Measurements from ENCODE around the gene MYLK. TPM values are rescaled to one million over a fixed set of nuclear protein-coding genes. Genes with fewer than 3 reads are reported as not detected.

Gene MYLK
- total and polyA plus RNA-seq, 2 of the 4 experiments (the other 2 are of a cell fraction) = 299 to 484 TPM

DNA sequence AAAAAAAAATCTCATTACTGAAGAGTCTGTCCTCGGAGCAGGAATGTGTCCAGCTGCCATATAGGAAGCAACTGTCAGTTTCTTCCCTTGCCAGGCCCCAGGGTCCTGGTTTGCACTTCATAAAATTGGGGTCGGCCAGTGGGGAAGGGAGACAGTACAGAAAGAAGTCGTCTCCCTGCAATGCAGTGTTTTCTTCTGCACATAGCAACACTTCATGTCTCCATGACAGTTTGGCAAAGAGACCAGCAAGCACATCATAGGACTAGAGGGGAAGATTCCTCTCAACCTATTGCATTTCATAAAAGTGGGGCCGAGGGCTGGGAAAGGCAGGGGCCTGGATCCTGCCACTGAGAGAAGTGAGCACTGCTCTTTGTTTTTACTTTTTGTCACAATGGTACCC, 161.1 kb downstream of the MYLK start:
- H3K56ac ChIP-seq (ENCODE audit: extremely low read depth, insufficient read depth, low read length) = peak overlapping the region; percentile 6; the same call in 1 of the 2 replicates
- H2BK120ac ChIP-seq (ENCODE audit: low read depth, low read length) = peak overlapping the region; percentile 92
- H2BK20ac ChIP-seq (ENCODE audit: low read depth, low read length) = peak overlapping the region; percentile 80
- no peak overlapping the region for H2AFZ ChIP-seq (replicated peaks; ENCODE audit: low read length, poor library complexity)
- dilution Hi-C loops (cut with HindIII; ENCODE audit: low sequenced_read_pairs, unreplicated experiment) (no loop called here), intact Hi-C loops (cut with micrococcal nuclease) (no loop called here), in situ Hi-C loops (cut with MboI; ENCODE audit: low sequenced_read_pairs) (no loop called here)
- no peak for DNase-seq
- H3K4me1 ChIP-seq (ENCODE audit: control insufficient read depth, insufficient read depth, low read length) = peaks cover 20% of the 10 kb centered on the region
- H2AK9ac ChIP-seq (replicated peaks; ENCODE audit: low read depth, low read length, poor library complexity) = peak overlapping the region; percentile 84
- H3K4ac ChIP-seq (ENCODE audit: low read depth, low read length) = peak overlapping the region; percentile 92
- H2BK5ac ChIP-seq (ENCODE audit: low read depth, low read length, poor library complexity, severe bottlenecking) = peak overlapping the region; percentile 9
- POLR2A ChIA-PET (ENCODE audit: unreplicated experiment) = no interaction called here
- 0 out of 2 replicates have a peak overlapping the region, but pooled peaks have one; percentile 7 for H3K9ac ChIP-seq (ENCODE audit: low read depth, low read length)
- peak overlapping the region; percentile 49; the same call in 1 of the 2 replicates for H3K27ac ChIP-seq (ENCODE audit: insufficient read depth, low read length)
- peak overlapping the region; percentile 62; the same call in 2 of the 3 replicates for H2BK15ac ChIP-seq (ENCODE audit: low read depth, low read length)
- peaks cover 50% of the 10 kb centered on the region for H3K36me3 ChIP-seq (ENCODE audit: control insufficient read depth, insufficient read depth, low read length)
- peak overlapping the region; percentile 82; the same call in 1 of the 2 replicates for H4K5ac ChIP-seq (ENCODE audit: low read depth, low read length)
- BruUV-seq (replicated peaks) = no TSS peak
- peak overlapping the region; percentile 61; the same call in 1 of the 2 replicates for H3K18ac ChIP-seq (ENCODE audit: low read depth, low read length)
- no peak overlapping the region for H3K4me2 ChIP-seq (ENCODE audit: low read depth, low read length)
- H4K91ac ChIP-seq (ENCODE audit: insufficient read depth, low read depth, low read length) = peak overlapping the region; percentile 93
- H3K9me3 ChIP-seq (ENCODE audit: control insufficient read depth, insufficient read depth, low read length) = no peaks in the 10 kb centered on the region
- no peak overlapping the region for H3K4me3 ChIP-seq (ENCODE audit: insufficient read depth, low read depth, low read length)
- TF ChIP-seq MXI1 (IDR thresholded peaks at IDR 0.05; ENCODE audit: borderline replicate concordance, low read depth, low read length) (no peak), NFE2L2 (IDR thresholded peaks at IDR 0.05; ENCODE audit: low read depth, low read length) (no peak), MAFK (IDR thresholded peaks at IDR 0.05; ENCODE audit: low read depth, low read length) (no peak), CEBPB (IDR thresholded peaks at IDR 0.05; ENCODE audit: low read depth, low read length) (no peak), MAZ (IDR thresholded peaks at IDR 0.05; ENCODE audit: borderline replicate concordance, low read depth, low read length) (no peak), SMC3 (IDR thresholded peaks at IDR 0.05; ENCODE audit: low read depth, low read length) (no peak), BHLHE40 (IDR thresholded peaks at IDR 0.05; ENCODE audit: low read depth, low read length) (no peak), RAD21 (IDR thresholded peaks at IDR 0.05; ENCODE audit: low read length) (no peak), RCOR1 (IDR thresholded peaks at IDR 0.05; ENCODE audit: insufficient replicate concordance, low read length) (no peak), CHD1 (IDR thresholded peaks at IDR 0.05; ENCODE audit: low read depth, low read length) (no peak), RFX5 (IDR thresholded peaks at IDR 0.05; ENCODE audit: low read depth, low read length) (no peak), POLR2A (IDR thresholded peaks at IDR 0.05; ENCODE audit: low read depth, low read length) (no peak), FOS (IDR thresholded peaks at IDR 0.05; ENCODE audit: low read depth, low read length) (no peak)
- TF ChIP-seq, protein P1, sequence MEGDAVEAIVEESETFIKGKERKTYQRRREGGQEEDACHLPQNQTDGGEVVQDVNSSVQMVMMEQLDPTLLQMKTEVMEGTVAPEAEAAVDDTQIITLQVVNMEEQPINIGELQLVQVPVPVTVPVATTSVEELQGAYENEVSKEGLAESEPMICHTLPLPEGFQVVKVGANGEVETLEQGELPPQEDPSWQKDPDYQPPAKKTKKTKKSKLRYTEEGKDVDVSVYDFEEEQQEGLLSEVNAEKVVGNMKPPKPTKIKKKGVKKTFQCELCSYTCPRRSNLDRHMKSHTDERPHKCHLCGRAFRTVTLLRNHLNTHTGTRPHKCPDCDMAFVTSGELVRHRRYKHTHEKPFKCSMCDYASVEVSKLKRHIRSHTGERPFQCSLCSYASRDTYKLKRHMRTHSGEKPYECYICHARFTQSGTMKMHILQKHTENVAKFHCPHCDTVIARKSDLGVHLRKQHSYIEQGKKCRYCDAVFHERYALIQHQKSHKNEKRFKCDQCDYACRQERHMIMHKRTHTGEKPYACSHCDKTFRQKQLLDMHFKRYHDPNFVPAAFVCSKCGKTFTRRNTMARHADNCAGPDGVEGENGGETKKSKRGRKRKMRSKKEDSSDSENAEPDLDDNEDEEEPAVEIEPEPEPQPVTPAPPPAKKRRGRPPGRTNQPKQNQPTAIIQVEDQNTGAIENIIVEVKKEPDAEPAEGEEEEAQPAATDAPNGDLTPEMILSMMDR (conservative IDR thresholded peaks at IDR 0.05; ENCODE audit: low read depth, low read length) = no peak
- TF ChIP-seq, protein P2, sequence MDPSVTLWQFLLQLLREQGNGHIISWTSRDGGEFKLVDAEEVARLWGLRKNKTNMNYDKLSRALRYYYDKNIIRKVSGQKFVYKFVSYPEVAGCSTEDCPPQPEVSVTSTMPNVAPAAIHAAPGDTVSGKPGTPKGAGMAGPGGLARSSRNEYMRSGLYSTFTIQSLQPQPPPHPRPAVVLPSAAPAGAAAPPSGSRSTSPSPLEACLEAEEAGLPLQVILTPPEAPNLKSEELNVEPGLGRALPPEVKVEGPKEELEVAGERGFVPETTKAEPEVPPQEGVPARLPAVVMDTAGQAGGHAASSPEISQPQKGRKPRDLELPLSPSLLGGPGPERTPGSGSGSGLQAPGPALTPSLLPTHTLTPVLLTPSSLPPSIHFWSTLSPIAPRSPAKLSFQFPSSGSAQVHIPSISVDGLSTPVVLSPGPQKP (IDR thresholded peaks at IDR 0.05; ENCODE audit: borderline replicate concordance, low read depth, low read length) = no peak
- TF ChIP-seq, protein P3, sequence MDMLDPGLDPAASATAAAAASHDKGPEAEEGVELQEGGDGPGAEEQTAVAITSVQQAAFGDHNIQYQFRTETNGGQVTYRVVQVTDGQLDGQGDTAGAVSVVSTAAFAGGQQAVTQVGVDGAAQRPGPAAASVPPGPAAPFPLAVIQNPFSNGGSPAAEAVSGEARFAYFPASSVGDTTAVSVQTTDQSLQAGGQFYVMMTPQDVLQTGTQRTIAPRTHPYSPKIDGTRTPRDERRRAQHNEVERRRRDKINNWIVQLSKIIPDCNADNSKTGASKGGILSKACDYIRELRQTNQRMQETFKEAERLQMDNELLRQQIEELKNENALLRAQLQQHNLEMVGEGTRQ (IDR thresholded peaks at IDR 0.05; ENCODE audit: low read depth, low read length) = no peak
- H4K20me1 ChIP-seq (ENCODE audit: insufficient read depth, low read length) = no peaks in the 10 kb centered on the region
- peak overlapping the region; percentile 96 for H2AK5ac ChIP-seq (ENCODE audit: low read depth, low read length)
- peak overlapping the region; percentile 61; the same call in 1 of the 2 replicates for H3K23ac ChIP-seq (ENCODE audit: low read depth, low read length)
- no peaks in the 10 kb centered on the region for H3K27me3 ChIP-seq (ENCODE audit: control insufficient read depth, insufficient read depth, low read length)
- CTCF ChIA-PET = interaction anchor here (0.5 to 1.7 kb wide), 13 partner anchors 11 to 595 kb away, joined by 3 to 9 read pairs (median 3); no protein-coding TSS in a partner anchor
- H4K8ac ChIP-seq (ENCODE audit: low read depth in 2 of 2, low read length in 2 of 2) = peak overlapping the region in 1 of 2 experiments; percentile 84; a peak in 3 of 4 replicates
- peak overlapping the region; percentile 86; the same call in 1 of the 2 replicates for H3K14ac ChIP-seq (replicated peaks; ENCODE audit: low read depth, low read length)
- no CpG with 5 or more reads among the region's 4 CpGs for WGBS, 2 experiments (ENCODE audit: extremely low coverage in 2 of 2, insufficient read length in 1 of 2)
- no peak for ATAC-seq (ENCODE audit: low read depth)
- H3K9me1 ChIP-seq (ENCODE audit: insufficient read depth, low read length) = peaks cover 10% of the 10 kb centered on the region
- H3K79me1 ChIP-seq (ENCODE audit: low read depth in 1 of 2, low read length in 2 of 2) = peaks cover 14 to 45% of the 10 kb centered on the region in 2 experiments; a peak in 2 of 4 replicates

Measured in IMR-90 (cell line).